ENCODE results near the gene CSNK1A1L. TPM values are rescaled to one million over a fixed set of nuclear protein-coding genes. Genes with fewer than 3 reads are reported as not detected.

The CSNK1A1L gene
- total and polyA plus RNA-seq, 7 experiments from 2014 or later, result not detected

GRCh38 chr13:37109051-37109678 is 3.7 kb upstream of the CSNK1A1L start:
- ChIA-PET CTCF (no interaction called here), POLR2A (no interaction called here)
- Histone ChIP-seq H3K4me1 (ENCODE audit: control insufficient read depth in 2 of 2, insufficient read depth in 2 of 2, low read length in 2 of 2) (no peaks in the 10 kb centered on the region), H3K27me3 (ENCODE audit: control insufficient read depth in 2 of 2, insufficient read depth in 2 of 2, low read length in 2 of 2) (no peaks in the 10 kb centered on the region), H3K27ac (ENCODE audit: low read depth, low read length) (no peak overlapping the region), H3K4me3 (ENCODE audit: low read length) (no peak overlapping the region), H3K9me3 (ENCODE audit: control insufficient read depth in 2 of 3, low read length in 3 of 3) (no peaks in the 10 kb centered on the region), H3K36me3 (ENCODE audit: control insufficient read depth in 2 of 3, insufficient read depth in 3 of 3, low read length in 3 of 3) (no peaks in the 10 kb centered on the region)
- no peaks in the 10 kb centered on the region for H3K9me3 Mint-ChIP-seq
- DNase-seq (no peak), ATAC-seq (no peak)
- intact Hi-C loops (cut with micrococcal nuclease), result no loop called here
- H3K27me3 Mint-ChIP-seq, result peaks cover 5 to 18% (median 13%) of the 10 kb centered on the region in 5 donors
- H3K4me1 Mint-ChIP-seq, result no peaks in the 10 kb centered on the region
- no peak overlapping the region for H3K27ac Mint-ChIP-seq
- no peak overlapping the region for H3K4me3 Mint-ChIP-seq
- H3K36me3 Mint-ChIP-seq, result no peaks in the 10 kb centered on the region

- H3K4me3 ChIP-seq (ENCODE audit: low read length), result no peak overlapping the region
- no peaks in the 10 kb centered on the region for H3K27me3 ChIP-seq (ENCODE audit: control insufficient read depth in 2 of 2, insufficient read depth in 2 of 2, low read length in 2 of 2)
- Mint-ChIP-seq H3K4me3 (no peak overlapping the region), H3K9me3 (no peaks in the 10 kb centered on the region), H3K4me1 (no peaks in the 10 kb centered on the region), H3K27ac (no peak overlapping the region), H3K36me3 (no peaks in the 10 kb centered on the region), H3K27me3 (peaks cover 4 to 23% (median 15%) of the 10 kb centered on the region in 5 donors)
- ATAC-seq (no peak), DNase-seq (no peak)
- H3K9me3 ChIP-seq (ENCODE audit: control insufficient read depth in 2 of 3, low read length in 3 of 3), result no peaks in the 10 kb centered on the region
- H3K4me1 ChIP-seq (ENCODE audit: control insufficient read depth in 2 of 2, insufficient read depth in 2 of 2, low read length in 2 of 2), result no peaks in the 10 kb centered on the region
- ChIA-PET POLR2A (no interaction called here), CTCF (interaction anchor here (0.7 kb wide), 1 partner anchor 707 kb away, joined by 3 read pairs; no protein-coding TSS in a partner anchor)
- no peak overlapping the region for H3K27ac ChIP-seq (ENCODE audit: low read depth, low read length)
- H3K36me3 ChIP-seq (ENCODE audit: control insufficient read depth in 2 of 3, insufficient read depth in 3 of 3, low read length in 3 of 3), result no peaks in the 10 kb centered on the region
- intact Hi-C loops (cut with micrococcal nuclease), result no loop called here
Observed at GRCh38 chr13:37107868-37108267, 2.4 kb upstream of the CSNK1A1L start.

DNA sequence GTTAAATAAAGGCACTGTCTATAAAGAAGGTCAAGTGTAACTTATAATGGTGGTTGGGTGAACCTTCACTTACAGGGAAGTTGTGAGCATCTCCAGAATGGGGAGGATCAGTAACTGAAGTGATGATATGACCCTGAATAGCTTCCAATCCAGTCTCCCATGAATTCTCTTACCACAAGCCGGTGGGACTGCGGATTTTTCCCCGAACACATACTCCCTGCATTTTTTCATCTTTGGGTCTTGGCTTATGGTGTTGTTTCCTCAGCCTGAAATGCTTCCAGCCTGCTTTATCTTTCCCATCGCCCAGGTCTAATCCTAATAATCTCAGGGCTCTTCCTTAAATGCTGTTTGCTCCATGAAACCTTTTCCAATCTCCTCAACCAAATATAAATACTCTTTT is 2.0 kb upstream of the CSNK1A1L start:
- H3K27me3 Mint-ChIP-seq, result peaks cover 4 to 23% (median 12%) of the 10 kb centered on the region in 5 donors
- Histone ChIP-seq H3K4me3 (ENCODE audit: low read length) (no peak overlapping the region), H3K27me3 (ENCODE audit: control insufficient read depth in 2 of 2, insufficient read depth in 2 of 2, low read length in 2 of 2) (no peaks in the 10 kb centered on the region), H3K9me3 (ENCODE audit: control insufficient read depth in 2 of 3, low read length in 3 of 3) (no peaks in the 10 kb centered on the region), H3K27ac (ENCODE audit: low read depth, low read length) (no peak overlapping the region), H3K4me1 (ENCODE audit: control insufficient read depth in 2 of 2, insufficient read depth in 2 of 2, low read length in 2 of 2) (no peaks in the 10 kb centered on the region), H3K36me3 (ENCODE audit: control insufficient read depth in 2 of 3, insufficient read depth in 3 of 3, low read length in 3 of 3) (no peaks in the 10 kb centered on the region)
- ChIA-PET POLR2A (no interaction called here), CTCF (interaction anchor here (0.7 kb wide), 1 partner anchor 706 kb away, joined by 3 read pairs; no protein-coding TSS in a partner anchor)
- no peaks in the 10 kb centered on the region for H3K36me3 Mint-ChIP-seq
- no peaks in the 10 kb centered on the region for H3K9me3 Mint-ChIP-seq
- no peak overlapping the region for H3K27ac Mint-ChIP-seq
- H3K4me3 Mint-ChIP-seq, result no peak overlapping the region
- no peaks in the 10 kb centered on the region for H3K4me1 Mint-ChIP-seq
- no peak for DNase-seq
- no peak for ATAC-seq
- intact Hi-C loops (cut with micrococcal nuclease), result no loop called here

DNA sequence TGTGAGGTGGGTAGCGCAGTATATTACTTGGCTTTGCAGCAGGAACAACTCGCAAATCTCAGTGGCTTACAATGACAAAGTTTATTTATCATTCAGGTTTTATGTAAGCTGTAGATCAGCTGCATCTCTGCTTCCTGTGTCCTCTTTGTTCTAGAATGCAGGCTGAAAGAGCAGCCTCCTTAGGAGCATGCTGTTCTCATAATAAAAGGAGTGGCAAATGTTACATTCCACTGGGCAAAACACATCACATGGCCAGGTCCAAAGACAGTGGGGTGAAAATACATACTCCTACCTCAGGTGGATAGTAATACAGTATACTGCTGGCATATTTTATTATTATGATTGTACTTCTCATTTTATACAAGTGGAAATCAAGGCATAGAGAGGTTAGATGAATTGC is 1.2 kb upstream of the CSNK1A1L start:
- no peaks in the 10 kb centered on the region for H3K36me3 ChIP-seq (ENCODE audit: control insufficient read depth in 2 of 3, insufficient read depth in 3 of 3, low read length in 3 of 3)
- no peaks in the 10 kb centered on the region for H3K9me3 Mint-ChIP-seq
- peak overlapping the region in 1 of 9 donors; percentile 20 for H3K27ac Mint-ChIP-seq
- no peaks in the 10 kb centered on the region for H3K27me3 ChIP-seq (ENCODE audit: control insufficient read depth in 2 of 2, insufficient read depth in 2 of 2, low read length in 2 of 2)
- DNase-seq (no peak), ATAC-seq (no peak)
- H3K4me1 Mint-ChIP-seq, result no peaks in the 10 kb centered on the region
- H3K36me3 Mint-ChIP-seq, result no peaks in the 10 kb centered on the region
- ChIA-PET POLR2A (no interaction called here), CTCF (no interaction called here)
- no peaks in the 10 kb centered on the region for H3K9me3 ChIP-seq (ENCODE audit: control insufficient read depth in 2 of 3, low read length in 3 of 3)
- H3K27me3 Mint-ChIP-seq, result peaks cover 4 to 24% (median 14%) of the 10 kb centered on the region in 5 donors
- H3K27ac ChIP-seq (ENCODE audit: low read depth, low read length), result no peak overlapping the region
- H3K4me1 ChIP-seq (ENCODE audit: control insufficient read depth in 2 of 2, insufficient read depth in 2 of 2, low read length in 2 of 2), result no peaks in the 10 kb centered on the region
- no peak overlapping the region for H3K4me3 ChIP-seq (ENCODE audit: low read length)
- H3K4me3 Mint-ChIP-seq, result no peak overlapping the region
- intact Hi-C loops (cut with micrococcal nuclease), result no loop called here

DNA sequence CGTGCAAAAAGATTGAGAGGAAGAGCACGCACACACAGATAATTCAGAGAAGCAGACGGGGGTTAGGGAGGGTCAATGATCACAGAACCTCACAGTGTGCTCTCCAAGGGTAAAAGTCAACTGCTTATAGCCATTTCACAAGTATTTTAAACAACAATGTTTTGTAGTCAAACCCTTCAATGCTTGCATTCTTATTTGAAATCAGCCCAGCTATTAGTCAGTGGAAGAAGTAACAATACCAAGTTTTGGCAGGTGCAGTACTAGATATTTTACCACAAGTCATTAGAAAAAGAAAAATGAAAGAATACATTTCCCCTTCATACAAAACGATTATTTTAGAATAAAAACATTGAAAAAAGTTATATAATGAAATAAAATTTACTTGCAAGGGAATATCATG is 2.6 kb downstream of the CSNK1A1L start:
- no peaks in the 10 kb centered on the region for H3K36me3 ChIP-seq (ENCODE audit: control insufficient read depth in 2 of 3, insufficient read depth in 3 of 3, low read length in 3 of 3)
- DNase-seq (no peak), ATAC-seq (no peak)
- POLR2A ChIA-PET, result no interaction called here
- Mint-ChIP-seq H3K4me3 (no peak overlapping the region), H3K27me3 (peaks cover 16 to 33% (median 23%) of the 10 kb centered on the region in 5 donors), H3K4me1 (no peaks in the 10 kb centered on the region), H3K36me3 (no peaks in the 10 kb centered on the region), H3K27ac (no peak overlapping the region), H3K9me3 (no peaks in the 10 kb centered on the region)
- H3K4me1 ChIP-seq (ENCODE audit: control insufficient read depth in 2 of 2, insufficient read depth in 2 of 2, low read length in 2 of 2), result no peaks in the 10 kb centered on the region
- H3K27ac ChIP-seq (ENCODE audit: low read depth, low read length), result no peak overlapping the region
- no peaks in the 10 kb centered on the region for H3K9me3 ChIP-seq (ENCODE audit: control insufficient read depth in 2 of 3, low read length in 3 of 3)
- H3K4me3 ChIP-seq (ENCODE audit: low read length), result no peak overlapping the region
- H3K27me3 ChIP-seq (ENCODE audit: control insufficient read depth in 2 of 2, insufficient read depth in 2 of 2, low read length in 2 of 2), result no peaks in the 10 kb centered on the region
- CTCF ChIA-PET, result no interaction called here
- intact Hi-C loops (cut with micrococcal nuclease), result no loop called here

GRCh38 chr13:37101201-37101600 is 4.3 kb downstream of the CSNK1A1L start:
- Histone ChIP-seq H3K36me3 (ENCODE audit: control insufficient read depth in 2 of 3, insufficient read depth in 3 of 3, low read length in 3 of 3) (no peaks in the 10 kb centered on the region), H3K27ac (ENCODE audit: low read depth, low read length) (no peak overlapping the region), H3K9me3 (ENCODE audit: control insufficient read depth in 2 of 3, low read length in 3 of 3) (no peaks in the 10 kb centered on the region), H3K4me3 (ENCODE audit: low read length) (no peak overlapping the region), H3K27me3 (ENCODE audit: control insufficient read depth in 2 of 2, insufficient read depth in 2 of 2, low read length in 2 of 2) (no peaks in the 10 kb centered on the region), H3K4me1 (ENCODE audit: control insufficient read depth in 2 of 2, insufficient read depth in 2 of 2, low read length in 2 of 2) (no peaks in the 10 kb centered on the region)
- CTCF ChIA-PET, result no interaction called here
- Mint-ChIP-seq H3K9me3 (no peaks in the 10 kb centered on the region), H3K27ac (no peak overlapping the region), H3K36me3 (no peaks in the 10 kb centered on the region), H3K4me3 (no peak overlapping the region), H3K4me1 (no peaks in the 10 kb centered on the region), H3K27me3 (peaks cover 10 to 29% (median 16%) of the 10 kb centered on the region in 5 donors)
- intact Hi-C loops (cut with micrococcal nuclease), result no loop called here
- no peak for DNase-seq
- POLR2A ChIA-PET, result no interaction called here
- no peak for ATAC-seq

GRCh38 chr13:37100731-37101130 is 4.7 kb downstream of the CSNK1A1L start:
- Histone ChIP-seq H3K4me3 (ENCODE audit: low read length) (no peak overlapping the region), H3K27me3 (ENCODE audit: control insufficient read depth in 2 of 2, insufficient read depth in 2 of 2, low read length in 2 of 2) (no peaks in the 10 kb centered on the region), H3K4me1 (ENCODE audit: control insufficient read depth in 2 of 2, insufficient read depth in 2 of 2, low read length in 2 of 2) (no peaks in the 10 kb centered on the region), H3K27ac (ENCODE audit: low read depth, low read length) (no peak overlapping the region), H3K9me3 (ENCODE audit: control insufficient read depth in 2 of 3, low read length in 3 of 3) (no peaks in the 10 kb centered on the region), H3K36me3 (ENCODE audit: control insufficient read depth in 2 of 3, insufficient read depth in 3 of 3, low read length in 3 of 3) (no peaks in the 10 kb centered on the region)
- Mint-ChIP-seq H3K9me3 (no peaks in the 10 kb centered on the region), H3K36me3 (no peaks in the 10 kb centered on the region), H3K27me3 (peaks cover 10 to 29% (median 16%) of the 10 kb centered on the region in 5 donors), H3K27ac (no peak overlapping the region), H3K4me1 (no peaks in the 10 kb centered on the region), H3K4me3 (no peak overlapping the region)
- ChIA-PET POLR2A (no interaction called here), CTCF (no interaction called here)
- intact Hi-C loops (cut with micrococcal nuclease), result no loop called here
- DNase-seq, result no peak
- ATAC-seq, result no peak
